Activated effector memory CD4-positive, alpha-beta T cell treated with anti-CD3 and anti-CD28 coated beads, Interleukin-2, amount 50 U/mL, for 16 hours (primary cell): ENCODE results near the gene DHRS1.

Experiments
- DNase-seq: peaks from one replicate; pipeline ENCODE4 v3.0.0-alpha.2; 2020

The DHRS1 gene

DNA sequence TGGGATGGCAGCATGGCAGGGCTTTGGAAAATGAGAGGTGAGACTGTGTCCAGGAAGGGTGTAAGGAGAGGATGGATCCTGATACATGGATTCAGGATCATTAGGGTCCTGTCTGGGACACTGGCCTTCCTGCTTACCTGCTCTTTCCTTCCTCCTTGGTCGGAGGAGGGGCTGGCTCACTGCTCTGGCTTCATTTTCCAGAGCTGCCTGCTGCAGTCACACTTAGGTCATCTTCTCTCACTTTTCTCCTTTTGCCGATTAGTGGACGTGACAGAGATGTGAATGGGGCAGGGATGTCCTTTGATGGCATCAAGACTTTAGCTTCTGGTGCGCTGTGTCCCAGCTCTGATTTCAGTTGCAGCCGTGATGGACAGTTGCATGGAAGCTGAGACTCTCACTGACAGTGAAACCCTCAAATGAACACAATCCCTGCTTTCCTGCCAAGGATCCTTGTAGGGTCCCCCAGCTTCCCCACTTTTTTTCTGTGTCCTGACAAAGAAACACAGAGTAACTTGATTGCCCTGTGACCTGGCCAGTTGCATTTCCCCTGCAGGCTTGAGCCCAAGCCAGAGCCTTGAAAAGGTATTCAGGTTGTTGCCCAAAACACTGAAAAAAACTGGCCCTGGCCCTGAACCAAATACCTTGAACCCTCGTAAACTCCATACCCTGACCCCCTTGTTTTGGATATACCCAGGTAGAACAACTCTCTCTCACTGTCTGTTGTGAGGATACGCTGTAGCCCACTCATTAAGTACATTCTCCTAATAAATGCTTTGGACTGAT, 9.0 kb upstream of the DHRS1 start:
- no peak for DNase-seq

DNA sequence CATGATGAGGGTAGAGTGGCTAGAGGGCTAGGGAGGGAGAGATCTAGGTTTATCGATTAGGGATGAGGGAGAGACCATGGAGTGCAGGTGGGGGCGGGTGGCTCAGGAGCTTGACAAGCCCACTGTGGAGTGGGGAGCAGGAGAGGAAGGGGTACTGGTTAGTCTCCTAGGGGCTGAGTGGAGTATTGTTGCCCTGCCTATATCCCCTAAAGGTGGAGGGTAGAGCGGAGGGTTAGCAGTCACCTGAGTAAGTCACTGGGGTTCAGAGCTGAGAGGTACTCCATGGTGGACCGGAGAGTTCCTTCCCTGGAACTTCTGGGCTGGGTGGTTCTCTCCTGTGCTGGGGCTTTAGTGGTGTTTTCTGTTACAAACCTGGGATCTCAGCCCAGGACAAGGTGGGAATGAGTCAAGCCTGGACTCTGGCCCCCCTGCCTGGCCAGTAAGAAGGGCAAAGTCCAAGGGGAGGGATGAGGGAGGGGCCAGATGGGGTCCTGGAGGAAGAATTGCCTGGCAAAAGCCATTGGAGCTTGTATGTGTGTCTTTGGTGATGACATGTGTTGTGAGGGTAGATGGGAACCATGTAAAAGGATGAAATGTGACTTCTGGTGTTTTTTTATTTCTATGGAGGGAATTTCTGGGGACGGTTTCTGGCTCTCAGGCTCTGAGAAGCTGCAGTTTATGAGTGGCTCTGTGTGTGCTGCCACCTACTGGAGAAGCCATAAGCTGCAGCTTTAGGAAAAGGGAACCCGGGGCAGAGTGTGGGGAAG, 8.2 kb upstream of the DHRS1 start, which contains the start of gene CIDEB:
TSS of gene CIDEB (minus strand) at position 403 of the 767 bp plus-strand sequence. CDS start at position 284, 119 bp downstream.
- peak; percentile 84 for DNase-seq

GRCh38 chr14:24307156-24307574, 7.6 kb upstream of the DHRS1 start:
- no peak for DNase-seq

DNA sequence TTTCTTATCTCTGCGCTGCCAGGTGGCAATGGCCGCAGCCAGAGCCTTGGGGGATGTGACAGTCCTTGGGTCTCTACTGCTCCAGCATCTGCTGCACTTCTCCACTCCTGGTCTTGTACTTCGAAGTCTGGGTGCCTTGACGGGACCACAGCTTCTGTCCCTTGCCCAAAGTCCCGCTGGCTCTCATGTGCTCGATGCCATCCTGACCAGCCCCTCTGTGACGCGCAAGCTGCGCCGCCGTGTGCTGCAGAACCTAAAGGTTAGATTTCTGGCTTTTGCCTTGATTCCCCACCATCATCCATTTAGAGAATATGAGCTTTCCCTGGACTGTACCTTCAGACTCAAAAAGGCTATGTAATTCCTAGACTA, 4.4 kb upstream of the DHRS1 start:
- DNase-seq, result no peak

GRCh38 chr14:24300326-24300980, 873 bp upstream of the DHRS1 start:
- no peak for DNase-seq

DNA sequence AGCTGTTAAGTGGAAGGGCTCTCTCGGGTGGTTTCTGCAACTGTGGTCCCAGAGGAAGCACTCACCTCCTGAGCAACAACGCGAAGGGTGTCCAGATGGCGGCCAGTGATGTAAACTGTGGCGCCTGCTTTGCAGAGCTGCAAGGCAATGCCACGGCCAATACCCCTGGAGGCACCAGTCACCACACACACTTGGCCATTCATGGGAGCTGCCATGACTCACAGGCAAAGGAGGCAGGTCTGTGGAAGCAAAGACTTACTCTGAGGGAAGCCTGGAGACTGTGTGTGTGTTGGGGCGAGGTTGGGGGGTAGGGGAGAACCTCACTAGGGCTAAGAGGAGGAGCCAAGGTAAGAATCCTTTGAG, 707 bp downstream of the DHRS1 start:
- no peak for DNase-seq

GRCh38 chr14:24297190-24297964, 2.2 kb downstream of the DHRS1 start:
- DNase-seq, result no peak

GRCh38 chr14:24296341-24297157, 3.0 kb downstream of the DHRS1 start:
- DNase-seq, result peak; percentile 89

GRCh38 chr14:24293525-24293924, 6.1 kb downstream of the DHRS1 start:
- no peak for DNase-seq

DNA sequence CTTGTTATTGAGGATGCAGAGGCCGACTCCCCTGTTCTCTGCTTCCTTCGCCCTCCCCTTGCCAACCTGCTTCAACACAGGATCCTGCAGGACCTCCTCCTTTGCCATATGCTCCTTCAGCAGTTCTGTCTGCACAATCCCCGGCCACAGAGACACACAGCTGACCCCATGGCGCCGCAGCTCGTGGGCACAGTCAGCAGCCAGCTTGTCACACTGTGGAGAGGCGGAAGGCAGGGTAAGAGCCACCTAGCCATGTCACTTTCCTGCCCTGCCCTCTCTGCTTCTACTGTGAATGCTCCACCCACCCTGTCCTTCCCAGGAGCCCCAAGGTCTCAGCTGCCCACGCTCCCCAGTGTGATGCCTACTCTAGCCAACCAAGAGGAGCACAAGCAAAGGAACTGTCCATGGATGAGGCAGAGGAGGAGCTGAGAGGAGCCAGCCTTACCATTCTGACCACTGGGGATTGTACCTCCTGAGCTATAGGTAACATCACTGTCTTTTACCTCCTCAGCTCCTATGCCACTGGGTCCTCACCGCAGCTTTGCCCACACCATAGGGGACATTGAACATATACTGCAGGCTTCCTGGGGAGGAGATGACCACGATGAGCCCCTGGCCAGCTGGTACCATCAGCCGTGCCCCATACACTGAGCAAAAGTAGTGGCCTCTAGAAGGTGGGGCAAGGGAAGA, 7.3 kb downstream of the DHRS1 start:
- no peak for DNase-seq

DNA sequence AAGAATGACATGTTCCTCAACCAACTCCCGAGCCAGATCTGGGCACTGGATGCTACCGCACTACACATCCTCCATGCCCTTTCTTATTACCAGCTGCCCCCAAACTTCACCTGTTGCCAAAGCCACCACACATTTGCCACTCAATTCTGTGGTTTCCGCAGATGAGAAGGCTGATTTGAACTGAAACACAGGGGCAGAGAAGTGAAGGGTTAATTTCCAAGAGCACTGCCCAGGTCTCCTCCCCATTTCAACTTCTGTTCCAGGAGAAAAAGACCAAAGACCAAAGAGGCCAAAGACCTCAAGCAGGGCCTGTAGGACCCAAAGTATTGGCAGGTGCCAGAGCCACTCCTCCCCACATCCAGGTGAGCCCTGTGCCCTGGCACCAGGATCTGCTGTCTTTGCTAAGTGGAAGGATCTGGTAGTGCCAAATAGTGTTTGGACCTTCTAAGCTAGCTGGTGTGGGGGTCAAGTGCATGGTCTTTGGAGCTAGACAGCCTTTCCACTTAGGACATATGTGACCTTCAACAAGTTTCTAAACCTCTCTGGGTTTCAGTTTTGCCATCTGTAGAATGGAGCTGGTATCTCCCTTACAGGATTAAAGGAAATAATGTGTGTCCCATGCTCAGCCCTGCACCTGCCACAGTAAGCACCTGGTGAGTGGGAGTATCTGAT, 8.0 kb downstream of the DHRS1 start:
- no peak for DNase-seq

DNA sequence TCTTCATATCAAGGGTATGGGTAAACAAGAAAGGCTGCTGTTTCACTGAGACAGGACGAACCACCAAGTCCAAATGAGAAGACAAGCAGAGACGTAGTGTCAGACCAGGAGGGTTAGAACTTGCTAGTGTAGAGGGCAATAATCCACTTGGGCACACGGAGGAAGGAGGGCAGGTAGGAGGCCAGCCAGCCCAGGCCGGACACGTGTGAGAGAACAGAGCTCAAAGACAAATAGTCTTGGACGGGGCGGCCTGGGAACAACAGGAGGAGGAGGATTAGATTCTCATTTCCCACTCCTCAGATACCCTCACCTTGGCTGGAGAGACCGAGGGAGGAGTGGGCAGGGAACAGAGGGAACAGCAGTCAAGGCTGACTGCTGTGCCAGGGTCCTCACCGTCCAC, 8.8 kb downstream of the DHRS1 start:
- no peak for DNase-seq

DNA sequence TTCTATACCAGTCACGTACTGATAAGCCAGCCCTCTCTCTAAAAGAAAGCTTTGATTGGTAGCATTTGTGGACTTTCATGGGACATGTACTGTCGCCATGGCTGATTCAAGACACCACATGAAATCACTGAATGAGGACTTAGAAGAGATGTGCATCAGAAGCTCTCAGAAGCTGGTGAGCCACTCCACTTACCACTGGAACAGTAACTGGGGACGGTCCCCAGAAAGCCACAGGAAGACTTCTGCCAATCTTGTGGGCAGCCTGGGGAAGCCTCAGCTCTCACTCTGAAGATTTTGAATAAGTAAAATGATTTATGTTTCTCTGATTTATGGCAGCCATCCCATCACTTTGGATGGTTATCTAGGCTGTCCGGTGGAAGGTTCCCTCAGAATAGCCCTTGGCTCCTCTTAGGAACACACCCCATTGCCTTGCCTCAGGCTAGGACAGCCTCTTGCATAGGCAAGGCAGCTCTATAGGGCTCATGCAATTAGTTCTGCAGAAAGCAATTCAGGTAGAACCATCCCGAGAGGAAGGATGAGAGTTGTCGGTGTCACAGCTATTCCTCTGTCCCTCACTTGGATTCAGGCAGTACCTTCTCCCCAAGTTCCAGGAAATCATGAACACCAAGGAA, 9.8 kb downstream of the DHRS1 start:
- peak; percentile 80 for DNase-seq

DNA sequence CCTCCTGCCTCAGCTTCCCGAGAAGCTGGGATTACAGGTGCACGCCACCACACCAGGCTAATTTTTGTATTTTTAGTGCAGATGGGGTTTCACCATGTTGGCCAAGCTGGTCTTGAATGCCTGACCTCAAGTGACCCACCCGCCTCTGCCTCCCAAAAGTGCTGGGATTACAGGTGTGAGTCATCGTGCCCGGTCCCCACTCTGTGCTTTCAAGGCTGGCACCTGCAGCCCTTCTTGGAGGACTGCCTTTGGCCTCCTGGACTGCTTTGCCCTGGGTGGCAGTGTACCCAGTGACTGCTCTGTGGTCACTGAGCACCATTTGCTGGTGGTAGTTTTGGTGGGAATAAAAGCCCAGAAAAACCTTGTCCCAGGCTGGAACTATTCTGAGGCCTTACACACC, 12.6 kb downstream of the DHRS1 start:
- DNase-seq, result no peak

DNA sequence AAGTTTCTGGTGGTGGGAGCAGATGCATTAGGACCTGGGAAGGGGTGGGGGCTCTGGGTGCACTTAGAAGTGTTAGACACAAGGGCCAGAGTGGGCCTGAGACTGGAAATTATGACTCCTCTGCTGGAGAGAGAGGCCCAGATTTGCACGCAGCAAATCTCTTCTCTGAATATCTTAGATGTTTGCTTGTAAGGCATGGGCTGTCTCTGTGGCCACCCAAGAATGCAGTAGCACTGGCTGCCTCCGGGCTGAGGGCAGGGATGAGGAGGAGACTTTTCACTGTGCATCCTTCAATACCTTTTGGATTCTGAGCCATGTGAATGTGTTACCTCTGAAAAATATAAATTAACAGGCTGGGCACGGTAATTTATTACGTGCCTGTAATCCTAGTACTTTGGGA, 14.2 kb downstream of the DHRS1 start:
- no peak for DNase-seq

DNA sequence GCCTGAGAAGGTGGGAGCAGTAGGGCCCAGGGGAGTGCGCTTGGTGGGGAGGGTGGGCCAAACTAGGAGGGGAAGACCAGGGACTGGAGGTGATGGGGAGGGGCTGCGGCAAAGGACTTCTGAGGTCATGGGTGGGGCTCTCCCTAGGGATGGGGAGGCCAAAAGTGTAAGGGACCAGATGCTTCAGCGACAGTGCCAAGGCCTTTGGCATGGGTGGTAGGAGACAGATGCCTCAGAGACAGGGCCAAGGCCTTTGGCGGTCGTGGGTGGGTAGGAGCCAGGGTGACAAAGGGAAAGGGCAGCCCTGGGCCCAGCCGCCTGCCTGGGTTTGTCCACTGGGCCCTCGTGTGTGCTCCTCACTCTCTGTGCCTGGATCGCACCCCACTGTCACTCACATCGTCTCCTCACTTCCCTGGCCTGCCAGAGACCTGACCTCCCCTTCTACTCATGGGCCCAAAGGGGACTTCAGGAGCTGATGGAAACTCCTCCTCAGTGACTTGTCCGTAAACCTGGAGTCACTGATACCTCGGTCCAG, 15.0 kb downstream of the DHRS1 start:
- no peak for DNase-seq

GRCh38 chr14:24283796-24284460, 15.7 kb downstream of the DHRS1 start:
- DNase-seq, result no peak

DNA sequence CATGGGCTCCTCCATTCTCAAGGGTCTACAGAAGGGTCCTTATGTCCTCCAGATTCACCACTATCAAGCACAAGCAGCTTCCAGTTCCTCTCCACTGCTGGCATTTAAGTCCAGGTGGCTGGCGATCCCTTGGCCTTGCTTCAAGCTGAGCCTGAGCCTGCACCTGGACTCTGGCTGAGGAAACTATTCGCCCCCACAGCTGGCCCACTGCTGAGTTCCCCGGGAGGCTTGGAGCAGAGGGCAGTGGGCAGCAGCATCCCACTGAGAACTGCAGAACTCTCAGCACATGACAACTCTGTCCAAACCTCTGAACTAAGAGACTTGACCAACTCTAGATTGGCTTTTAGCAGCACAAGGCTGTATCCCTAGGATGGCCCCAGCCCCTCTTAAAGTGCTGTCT, 16.8 kb downstream of the DHRS1 start:
- DNase-seq, result no peak

DNA sequence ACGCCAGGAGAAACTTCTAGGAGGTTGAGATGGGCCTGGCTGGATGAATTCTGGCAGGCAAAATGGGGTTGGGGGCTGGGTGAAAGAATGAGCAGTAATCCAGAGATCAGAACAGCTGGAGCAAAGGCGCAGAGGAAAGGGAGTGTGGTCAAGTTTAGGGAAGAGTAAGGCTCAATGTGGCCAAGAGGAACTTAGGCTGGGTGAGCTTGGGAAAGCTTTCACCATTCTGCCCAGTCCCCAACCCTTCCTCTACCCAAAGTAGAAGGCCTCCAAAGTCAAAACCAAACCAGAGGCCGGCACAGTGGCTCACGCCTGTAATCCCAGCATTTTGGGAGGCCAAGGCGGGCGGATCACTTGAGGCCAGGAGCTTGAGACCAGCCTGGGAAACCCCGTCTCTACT, 17.9 kb downstream of the DHRS1 start:
- no peak for DNase-seq
